Natural killer cell (primary cell): ENCODE data around the gene PGAM1. TPM values are rescaled to one million over a fixed set of nuclear protein-coding genes. Genes with fewer than 3 reads are reported as not detected.
"Not testable (repeated sequence)": the region's sequence is repeated elsewhere in the genome, so short reads cannot be mapped to it uniquely, and the experiment has no call there.

Source experiments
- ATAC-seq, 3 donors: fragments of 150-1000 bp in 2 of 3; fragments of 200-7000 bp in 1 of 3; cut with Tn5 transposase; 1 replicate in 1 of 3; 2 replicates in 2 of 3; pipeline ENCODE4 v1.10.0; 2021; ENCODE audit warnings: mild to moderate bottlenecking in 2 of 3, moderate library complexity in 2 of 3
- DNase-seq, 2 donors: peaks; one replicate each; pipeline versions ENCODE4 v3.0.0 to v3.0.0-alpha.2; 2013 to 2021; ENCODE audit warnings: mixed read lengths in 1 of 2
- H3K27ac ChIP-seq: one replicate; pipeline ENCODE4 v1.5.1; 2013; ENCODE audit warnings: mild to moderate bottlenecking, low read length
- H3K27me3 ChIP-seq: one replicate; pipeline ENCODE4 v1.6.1; 2013; ENCODE audit warnings: low read length; ENCODE audit not compliant: control insufficient read depth, insufficient read depth
- H3K36me3 ChIP-seq: one replicate; pipeline ENCODE4 v1.6.1; 2013; ENCODE audit warnings: low read length; ENCODE audit not compliant: control insufficient read depth, insufficient read depth
- H3K4me1 ChIP-seq: one replicate; pipeline ENCODE4 v1.6.1; 2013; ENCODE audit warnings: low read length; ENCODE audit not compliant: control insufficient read depth, insufficient read depth
- H3K4me3 ChIP-seq: one replicate; pipeline ENCODE4 v1.5.1; 2013; ENCODE audit warnings: low read length
- H3K9me3 ChIP-seq: one replicate; pipeline ENCODE4 v1.6.1; 2013; ENCODE audit warnings: low read length; ENCODE audit not compliant: control insufficient read depth, insufficient read depth
- H3K27ac Mint-ChIP-seq, 2 donors: one replicate each; pipeline ENCODE4 v1.8.0; 2022; ENCODE audit warnings: mild to moderate bottlenecking in 2 of 2, mixed read lengths in 2 of 2, moderate library complexity in 1 of 2
- H3K27me3 Mint-ChIP-seq, 2 donors: one replicate each; pipeline ENCODE4 v1.8.0; 2022; ENCODE audit warnings: low read depth in 2 of 2, mixed read lengths in 2 of 2
- H3K36me3 Mint-ChIP-seq: one replicate; pipeline ENCODE4 v1.8.0; 2022; ENCODE audit warnings: mixed read lengths
- H3K4me1 Mint-ChIP-seq, 2 donors: one replicate each; pipeline ENCODE4 v1.8.0; 2022; ENCODE audit warnings: mixed read lengths in 2 of 2
- H3K4me3 Mint-ChIP-seq: one replicate; pipeline ENCODE4 v1.8.0; 2022; ENCODE audit warnings: mild to moderate bottlenecking, moderate library complexity, mixed read lengths
- H3K9me3 Mint-ChIP-seq, 2 donors: one replicate each; pipeline ENCODE4 v1.8.0; 2022; ENCODE audit warnings: mixed read lengths in 2 of 2
- CTCF ChIP-seq: fragments of 200-600 bp; IDR thresholded peaks from one replicate; pipeline ENCODE4 v1.8.0; 2022; ENCODE audit warnings: antibody characterized with exemption
- WGBS: methylation state at CpG from one replicate; pipeline ENCODE4 v1.1.7; 2013; ENCODE audit warnings: missing lambda C conversion rate; ENCODE audit not compliant: insufficient coverage; 5-methylcytosine and 5-hydroxymethylcytosine counted together
- intact Hi-C: fragments of 100-400 bp; cut with micrococcal nuclease; formaldehyde crosslinking; loops from one replicate; pipeline ENCODE4 v1.14.2; 2022
- total RNA-seq, 4 donors: library from RNA; stranded (reverse); fragments of 120-200 nt in 1 of 4; gene quantifications; one replicate each; pipeline versions ENCODE4 v1.2.3 to v1.2.4, GENCODE V29; 2013 to 2022

PGAM1 gene
- total RNA-seq, 3 donors from 2014 or later (not counting 1 experiment from before 2014, with no cell fraction given): 92.6 to 104 (median 96.0) TPM

- no peaks in the 10 kb centered on the region for H3K9me3 Mint-ChIP-seq
- TF ChIP-seq CTCF: no peak
- DNase-seq (no peak), ATAC-seq (no peak)
- H3K4me3 Mint-ChIP-seq: no peak overlapping the region
- peak overlapping the region in 1 of 2 donors; percentile 38 for H3K27ac Mint-ChIP-seq
- H3K27ac ChIP-seq: no peak overlapping the region
- no peaks in the 10 kb centered on the region for H3K9me3 ChIP-seq
- no peaks in the 10 kb centered on the region for H3K36me3 Mint-ChIP-seq
- no peak overlapping the region for H3K4me3 ChIP-seq
- no peaks in the 10 kb centered on the region for H3K27me3 ChIP-seq
- intact Hi-C loops: loop anchor here (10.0 kb wide), 1 partner anchor 71 kb away; the partner anchor contains the start of gene FRAT2
- 59% methylated on average over 3 of the region's 3 CpGs for WGBS
- H3K4me1 Mint-ChIP-seq: peaks cover 18 to 25% of the 10 kb centered on the region in 2 donors
- no peaks in the 10 kb centered on the region for H3K36me3 ChIP-seq
- peaks cover 29% of the 10 kb centered on the region for H3K4me1 ChIP-seq
- no peaks in the 10 kb centered on the region for H3K27me3 Mint-ChIP-seq
Observed at GRCh38 chr10:97406064-97406463, 19.9 kb upstream of the PGAM1 start.

- H3K4me3 Mint-ChIP-seq, H3K27ac ChIP-seq, H3K9me3 ChIP-seq, H3K36me3 Mint-ChIP-seq, H3K27ac Mint-ChIP-seq, ATAC-seq, DNase-seq, H3K27me3 ChIP-seq, H3K4me3 ChIP-seq, H3K27me3 Mint-ChIP-seq, H3K9me3 Mint-ChIP-seq, H3K36me3 ChIP-seq: not testable (repeated sequence)
- intact Hi-C loops: loop anchor here (10.0 kb wide), 1 partner anchor 72 kb away; the partner anchor contains the start of gene FRAT2
- H3K4me1 ChIP-seq: peaks cover 26% of the 10 kb centered on the region
- 84% methylated on average over 6 of the region's 7 CpGs for WGBS
- peaks cover 14 to 21% of the 10 kb centered on the region in 2 donors for H3K4me1 Mint-ChIP-seq
Observed at GRCh38 chr10:97406483-97406882, 19.5 kb upstream of the PGAM1 start.

GRCh38 chr10:97407211-97407951 is 18.6 kb upstream of the PGAM1 start:
- Histone ChIP-seq H3K27me3 (no peaks in the 10 kb centered on the region), H3K9me3 (no peaks in the 10 kb centered on the region), H3K27ac (peak overlapping the region; percentile 39), H3K4me3 (peak overlapping the region; percentile 3), H3K36me3 (no peaks in the 10 kb centered on the region), H3K4me1 (peaks cover 23% of the 10 kb centered on the region)
- Mint-ChIP-seq H3K4me3 (peak overlapping the region; percentile 58), H3K27ac (peak overlapping the region; percentile 62 to 82), H3K4me1 (peaks cover 14 to 20% of the 10 kb centered on the region in 2 donors), H3K36me3 (no peaks in the 10 kb centered on the region), H3K27me3 (no peaks in the 10 kb centered on the region), H3K9me3 (no peaks in the 10 kb centered on the region)
- intact Hi-C loops: loop anchor here (1.0 to 10.0 kb wide), 4 partner anchors 19 to 146 kb away; partner anchors contain the start of genes EXOSC1, FRAT2, PGAM1 and ZDHHC16
- DNase-seq: peak; percentile 56 to 87
- peak; percentile 86 for TF ChIP-seq CTCF
- WGBS: 7% methylated on average over 10 of the region's 10 CpGs
- ATAC-seq: peak; percentile 94 to 95 (median 95)

- H3K4me3 Mint-ChIP-seq: peak overlapping the region; percentile 25
- peak overlapping the region; percentile 62 to 82 for H3K27ac Mint-ChIP-seq
- Histone ChIP-seq H3K4me3 (no peak overlapping the region), H3K27ac (peak overlapping the region; percentile 39), H3K9me3 (no peaks in the 10 kb centered on the region), H3K4me1 (peaks cover 26% of the 10 kb centered on the region), H3K36me3 (no peaks in the 10 kb centered on the region), H3K27me3 (no peaks in the 10 kb centered on the region)
- H3K9me3 Mint-ChIP-seq: no peaks in the 10 kb centered on the region
- no peak for TF ChIP-seq CTCF
- ATAC-seq (no peak), DNase-seq (no peak)
- 100% methylated on average over 1 of the region's 2 CpGs for WGBS
- peaks cover 18 to 23% of the 10 kb centered on the region in 2 donors for H3K4me1 Mint-ChIP-seq
- no peaks in the 10 kb centered on the region for H3K27me3 Mint-ChIP-seq
- no peaks in the 10 kb centered on the region for H3K36me3 Mint-ChIP-seq
- intact Hi-C loops: loop anchor here (1.0 to 10.0 kb wide), 4 partner anchors 18 to 145 kb away; partner anchors contain the start of genes EXOSC1, FRAT2, PGAM1 and ZDHHC16
Observed at GRCh38 chr10:97407952-97408248, 18.1 kb upstream of the PGAM1 start.
